Esophagus muscularis mucosa (tissue), 3 donors: ENCODE results near the gene DYNC1I1.

Source experiments
- CTCF ChIP-seq, 3 experiments: fragments of 200-600 bp in 2 of 3; fragments of 450-650 bp in 1 of 3; sonication (generic) in 2 of 3; IDR thresholded peaks; one replicate each; pipeline ENCODE4 v1.5.1; 2017 to 2019; ENCODE audit warnings: antibody characterized with exemption in 3 of 3, mild to moderate bottlenecking in 2 of 3, moderate library complexity in 1 of 3
- POLR2A ChIP-seq: fragments of 450-650 bp; IDR thresholded peaks from one replicate; pipeline ENCODE4 v1.6.1; 2017; ENCODE audit warnings: antibody characterized with exemption, moderate library complexity, mild to moderate bottlenecking, low read depth

- TF ChIP-seq CTCF (IDR thresholded peaks at IDR 0.05) (no peak), POLR2A (no peak)
These were observed 35.7 kb upstream of the DYNC1I1 start for GRCh38 chr7:95736635-95737034.
